ENCODE measurements around the gene CPO. TPM values are rescaled to one million over a fixed set of nuclear protein-coding genes. Genes with fewer than 3 reads are reported as not detected.

The CPO gene
- total and polyA plus RNA-seq, 9 donors: 0.17 to 31.8 (median 0.34) TPM; not detected in 3

DNA sequence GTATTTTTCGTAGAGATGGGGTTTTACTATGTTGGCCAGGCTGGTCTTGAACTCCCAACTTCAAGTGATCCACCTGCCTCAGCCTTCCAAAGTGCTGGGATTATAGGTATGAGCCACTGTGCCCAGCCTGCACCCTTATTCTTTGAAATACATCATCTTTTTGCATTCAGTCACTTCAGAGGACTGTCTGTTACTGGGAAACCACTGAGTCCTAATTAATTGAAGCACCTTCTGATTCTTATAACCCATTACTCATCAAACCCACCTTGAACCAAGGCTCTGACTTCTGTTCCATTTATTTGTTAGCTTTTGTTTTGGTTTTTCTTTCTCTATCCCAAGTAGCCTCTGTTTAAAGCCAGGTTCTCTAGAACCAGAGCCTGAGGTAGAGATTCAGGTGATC lies 49.6 kb downstream of the CPO start:
- 92 to 100% (median 98%) methylated on average over 1 of the region's 1 CpG for WGBS, 3 donors
- no peak for DNase-seq
- TF ChIP-seq CTCF (IDR thresholded peaks at IDR 0.05) (no peak), EP300 (IDR thresholded peaks at IDR 0.05) (no peak), POLR2A (IDR thresholded peaks at IDR 0.05) (no peak)
- Histone ChIP-seq H3K36me3 (no peaks in the 10 kb centered on the region), H3K4me1 (ENCODE audit: insufficient read depth) (peaks cover 2% of the 10 kb centered on the region), H3K27me3 (no peaks in the 10 kb centered on the region), H3K27ac (no peak overlapping the region), H3K9me3 (no peaks in the 10 kb centered on the region), H3K4me3 (no peak overlapping the region)
- intact Hi-C loops (cut with DNase I): loop anchor here in 2 of 4 donors (10.0 kb wide), 2 partner anchors 176 to 476 kb away; partner anchors contain the start of gene KLF7 (in 1 of the 2)

DNA sequence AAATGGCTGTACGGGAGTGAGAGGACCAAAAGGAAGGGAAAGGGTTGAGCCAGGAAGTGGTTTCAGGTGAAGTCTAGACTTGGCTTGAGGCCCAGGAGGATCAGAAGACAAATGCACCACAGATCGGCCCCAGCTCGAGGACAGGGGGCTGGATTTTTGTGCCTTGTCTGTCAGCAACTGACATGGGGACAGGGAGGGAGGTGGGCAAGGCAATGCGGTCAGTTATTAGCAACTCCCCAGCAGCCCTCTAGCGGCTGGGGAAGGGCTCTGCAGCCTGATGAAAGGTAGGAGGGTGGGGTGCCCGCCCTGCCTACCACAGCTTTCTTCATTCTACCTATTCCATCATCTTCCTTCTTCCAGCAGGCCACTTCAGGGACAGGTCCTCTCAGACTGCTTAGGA lies 50.0 kb downstream of the CPO start:
- intact Hi-C loops (cut with DNase I): loop anchor here in 2 of 4 donors (10.0 kb wide), 2 partner anchors 175 to 475 kb away; partner anchors contain the start of gene KLF7 (in 1 of the 2)
- peaks cover 2% of the 10 kb centered on the region for H3K4me1 ChIP-seq (ENCODE audit: insufficient read depth)
- no peaks in the 10 kb centered on the region for H3K36me3 ChIP-seq
- no peaks in the 10 kb centered on the region for H3K9me3 ChIP-seq
- TF ChIP-seq CTCF (IDR thresholded peaks at IDR 0.05) (no peak), POLR2A (IDR thresholded peaks at IDR 0.05) (no peak), EP300 (IDR thresholded peaks at IDR 0.05) (no peak)
- H3K4me3 ChIP-seq: no peak overlapping the region
- H3K27me3 ChIP-seq: no peaks in the 10 kb centered on the region
- H3K27ac ChIP-seq: no peak overlapping the region
- WGBS, 3 donors: 62 to 79% (median 77%) methylated on average over 6 of the region's 6 CpGs
- no peak for DNase-seq

DNA sequence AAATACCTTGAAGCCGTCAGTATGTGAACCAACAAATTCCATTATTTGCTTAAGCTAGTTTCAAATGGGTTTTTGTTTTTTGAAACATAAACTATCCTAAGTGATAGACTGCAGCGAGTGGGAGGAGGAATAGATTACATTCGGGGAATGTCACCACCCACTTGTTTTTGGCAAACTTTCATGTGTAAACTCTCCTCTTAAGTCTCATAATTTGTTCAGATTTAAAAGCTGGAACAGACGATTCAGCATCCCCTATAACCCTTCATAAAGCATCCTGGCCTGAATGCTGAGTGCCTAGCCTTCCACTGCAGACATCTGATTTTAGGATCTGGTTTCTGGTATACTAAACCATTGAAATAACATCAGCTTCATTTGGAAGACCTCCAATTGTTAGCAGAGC lies 51.0 kb downstream of the CPO start:
- TF ChIP-seq EP300 (IDR thresholded peaks at IDR 0.05) (no peak), CTCF (IDR thresholded peaks at IDR 0.05) (no peak), POLR2A (IDR thresholded peaks at IDR 0.05) (no peak)

DNA sequence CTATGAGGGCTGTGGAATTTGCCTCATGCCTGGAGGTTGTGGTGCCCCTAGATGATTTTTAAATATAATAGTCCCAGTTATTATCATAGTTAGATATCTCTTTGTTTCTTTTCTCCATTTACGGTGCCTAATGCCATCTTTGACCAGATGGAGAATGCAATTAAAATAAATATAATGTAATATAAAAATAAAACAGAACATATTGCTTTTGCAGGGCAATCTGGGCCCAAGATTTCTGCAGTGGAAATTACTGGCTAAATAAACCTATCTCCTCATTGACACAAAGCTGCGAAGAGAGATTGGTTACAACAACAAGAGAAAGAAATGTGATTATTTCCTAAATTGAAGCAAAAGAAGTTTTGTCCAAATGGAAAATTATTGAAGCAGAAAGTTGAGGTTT lies 51.8 kb downstream of the CPO start:
- no peaks in the 10 kb centered on the region for H3K27me3 ChIP-seq
- 61 to 82% (median 79%) methylated on average over 2 of the region's 2 CpGs for WGBS, 3 donors
- no peak overlapping the region for H3K27ac ChIP-seq
- peaks cover 2% of the 10 kb centered on the region for H3K4me1 ChIP-seq (ENCODE audit: insufficient read depth)
- no peaks in the 10 kb centered on the region for H3K9me3 ChIP-seq
- no peaks in the 10 kb centered on the region for H3K36me3 ChIP-seq
- H3K4me3 ChIP-seq: no peak overlapping the region
- TF ChIP-seq POLR2A (IDR thresholded peaks at IDR 0.05) (no peak), EP300 (IDR thresholded peaks at IDR 0.05) (no peak), CTCF (IDR thresholded peaks at IDR 0.05) (no peak)
- no peak for DNase-seq
- intact Hi-C loops (cut with DNase I): no loop called here

More for the DNA sequence above, 51.0 kb downstream of the CPO start:
- Histone ChIP-seq H3K4me1 (ENCODE audit: insufficient read depth) (peaks cover 2% of the 10 kb centered on the region), H3K27me3 (no peaks in the 10 kb centered on the region), H3K27ac (no peak overlapping the region), H3K4me3 (no peak overlapping the region), H3K36me3 (no peaks in the 10 kb centered on the region), H3K9me3 (no peaks in the 10 kb centered on the region)
- DNase-seq: no peak
- 5 to 12% (median 6%) methylated on average over 4 of the region's 4 CpGs for WGBS, 3 donors
- intact Hi-C loops (cut with DNase I): no loop called here
